HUES6 (cell line): ENCODE results near the gene SLC27A1.

ENCODE experiments used
- H3K27ac ChIP-seq: 2 replicates; pipeline ENCODE4 v1.7.0; 2013; ENCODE audit warnings: low read depth, mild to moderate bottlenecking, low read length, inconsistent platforms
- H3K27me3 ChIP-seq: 2 replicates; pipeline ENCODE4 v1.6.1; 2013; ENCODE audit warnings: low read length; ENCODE audit not compliant: control insufficient read depth, insufficient read depth
- H3K36me3 ChIP-seq: 2 replicates; pipeline ENCODE4 v1.6.1; 2013; ENCODE audit warnings: low read length; ENCODE audit not compliant: control insufficient read depth, insufficient read depth
- H3K4me1 ChIP-seq: 2 replicates; pipeline ENCODE4 v1.6.1; 2013; ENCODE audit warnings: low read length; ENCODE audit not compliant: control insufficient read depth, insufficient read depth
- H3K4me3 ChIP-seq: 2 replicates; pipeline ENCODE4 v1.5.1; 2013; ENCODE audit warnings: low read depth, low read length
- H3K9ac ChIP-seq: one replicate; pipeline ENCODE4 v1.6.1; 2013; ENCODE audit warnings: mild to moderate bottlenecking, low read length
- H3K9me3 ChIP-seq: 2 replicates; pipeline ENCODE4 v1.6.1; 2013; ENCODE audit warnings: low read depth, low read length; ENCODE audit not compliant: control insufficient read depth, insufficient read depth

The SLC27A1 gene

DNA sequence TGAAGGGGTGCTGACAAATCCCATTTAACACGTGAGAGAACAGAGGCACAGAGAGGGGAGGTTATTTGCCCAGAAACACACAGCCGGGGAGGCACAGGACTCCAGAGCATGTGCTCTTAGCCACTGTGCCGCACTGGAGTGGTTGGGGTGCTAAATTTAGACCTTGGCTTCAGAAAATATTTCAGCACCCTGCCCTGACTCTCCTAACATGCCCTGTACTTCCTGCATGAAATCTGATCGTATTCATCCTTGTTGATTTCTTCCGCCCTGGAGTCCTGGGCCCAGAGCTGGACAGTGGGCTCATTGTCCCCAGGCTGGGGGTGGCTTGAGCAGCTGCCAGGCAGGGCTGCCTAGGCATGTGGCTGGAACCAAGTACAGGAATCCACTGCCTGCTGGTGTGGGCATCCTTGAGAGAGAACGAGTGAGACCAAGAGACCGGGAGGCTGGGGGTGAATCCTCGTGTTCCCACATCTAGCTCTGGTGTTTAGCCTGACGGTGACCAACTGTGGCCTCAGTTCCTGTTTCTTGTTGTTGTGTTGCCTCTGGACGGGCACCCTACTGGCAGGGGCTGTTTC is 5.3 kb downstream of the SLC27A1 start:
- H3K4me3 ChIP-seq, result no peak overlapping the region
- H3K27ac ChIP-seq, result no peak overlapping the region
- H3K27me3 ChIP-seq, result peaks cover 12% of the 10 kb centered on the region
- no peaks in the 10 kb centered on the region for H3K36me3 ChIP-seq
- H3K9ac ChIP-seq, result no peak overlapping the region
- peaks cover 7% of the 10 kb centered on the region; the same call in 1 of the 2 replicates for H3K4me1 ChIP-seq
- H3K9me3 ChIP-seq, result no peaks in the 10 kb centered on the region

GRCh38 chr19:17479325-17479791 is 9.0 kb downstream of the SLC27A1 start:
- Histone ChIP-seq H3K27ac (no peak overlapping the region), H3K4me3 (no peak overlapping the region), H3K36me3 (no peaks in the 10 kb centered on the region), H3K4me1 (peaks cover 7% of the 10 kb centered on the region; the same call in 1 of the 2 replicates), H3K9ac (no peak overlapping the region), H3K27me3 (no peaks in the 10 kb centered on the region), H3K9me3 (no peaks in the 10 kb centered on the region)

- H3K4me1 ChIP-seq, result peaks cover 7% of the 10 kb centered on the region; the same call in 1 of the 2 replicates
- no peaks in the 10 kb centered on the region for H3K36me3 ChIP-seq
- H3K9ac ChIP-seq, result no peak overlapping the region
- H3K27me3 ChIP-seq, result no peaks in the 10 kb centered on the region
- no peak overlapping the region for H3K27ac ChIP-seq
- H3K4me3 ChIP-seq, result no peak overlapping the region
- H3K9me3 ChIP-seq, result no peaks in the 10 kb centered on the region
These were observed 11.7 kb downstream of the SLC27A1 start for GRCh38 chr19:17481986-17482385.

DNA sequence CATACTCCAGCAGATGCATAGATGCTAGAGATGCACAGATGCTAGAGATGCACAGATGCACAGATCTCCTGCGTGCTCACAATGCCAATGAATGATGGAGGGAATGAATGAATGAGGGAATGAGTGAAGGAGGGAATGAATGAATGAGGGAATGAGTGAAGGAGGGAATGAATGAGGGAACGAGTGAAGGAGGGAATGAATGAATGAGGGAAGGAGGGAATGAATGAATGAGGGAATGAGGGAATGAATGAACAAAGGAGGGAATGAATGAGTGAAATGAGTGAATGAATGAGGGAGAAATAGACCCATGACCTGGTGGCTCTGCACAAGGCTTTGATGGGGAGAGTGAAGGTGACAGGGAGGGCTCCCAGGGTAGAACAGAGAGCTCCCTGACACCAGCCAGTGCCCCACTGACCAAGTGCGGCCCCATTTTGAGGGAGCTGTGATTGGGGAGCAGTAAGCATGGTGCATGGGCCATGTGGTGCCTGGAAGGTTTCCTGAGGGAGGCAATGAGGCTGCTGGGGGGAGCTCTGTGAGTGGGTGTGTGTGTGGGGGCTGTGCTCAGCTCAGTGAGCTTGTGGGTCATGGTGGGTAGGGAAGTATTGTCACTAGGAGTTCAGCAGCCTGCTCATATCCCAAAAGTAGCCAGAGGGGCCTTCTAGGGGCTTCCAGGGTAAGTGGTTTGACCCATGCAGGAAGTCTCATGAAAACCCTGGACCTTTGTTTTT is 12.7 kb downstream of the SLC27A1 start:
- Histone ChIP-seq H3K9ac (no peak overlapping the region), H3K36me3 (no peaks in the 10 kb centered on the region), H3K27ac (no peak overlapping the region), H3K9me3 (no peaks in the 10 kb centered on the region), H3K4me3 (no peak overlapping the region), H3K27me3 (no peaks in the 10 kb centered on the region), H3K4me1 (peaks cover 11% of the 10 kb centered on the region; the same call in 1 of the 2 replicates)

GRCh38 chr19:17483605-17484002 is 13.3 kb downstream of the SLC27A1 start:
- no peaks in the 10 kb centered on the region for H3K9me3 ChIP-seq
- no peak overlapping the region for H3K27ac ChIP-seq
- H3K4me1 ChIP-seq, result peaks cover 16% of the 10 kb centered on the region
- H3K27me3 ChIP-seq, result no peaks in the 10 kb centered on the region
- H3K9ac ChIP-seq, result no peak overlapping the region
- no peak overlapping the region for H3K4me3 ChIP-seq
- no peaks in the 10 kb centered on the region for H3K36me3 ChIP-seq

GRCh38 chr19:17484520-17485185 is 14.3 kb downstream of the SLC27A1 start:
- Histone ChIP-seq H3K4me3 (no peak overlapping the region), H3K27me3 (no peaks in the 10 kb centered on the region), H3K4me1 (peaks cover 23% of the 10 kb centered on the region), H3K36me3 (no peaks in the 10 kb centered on the region), H3K9ac (no peak overlapping the region), H3K9me3 (no peaks in the 10 kb centered on the region), H3K27ac (no peak overlapping the region)

DNA sequence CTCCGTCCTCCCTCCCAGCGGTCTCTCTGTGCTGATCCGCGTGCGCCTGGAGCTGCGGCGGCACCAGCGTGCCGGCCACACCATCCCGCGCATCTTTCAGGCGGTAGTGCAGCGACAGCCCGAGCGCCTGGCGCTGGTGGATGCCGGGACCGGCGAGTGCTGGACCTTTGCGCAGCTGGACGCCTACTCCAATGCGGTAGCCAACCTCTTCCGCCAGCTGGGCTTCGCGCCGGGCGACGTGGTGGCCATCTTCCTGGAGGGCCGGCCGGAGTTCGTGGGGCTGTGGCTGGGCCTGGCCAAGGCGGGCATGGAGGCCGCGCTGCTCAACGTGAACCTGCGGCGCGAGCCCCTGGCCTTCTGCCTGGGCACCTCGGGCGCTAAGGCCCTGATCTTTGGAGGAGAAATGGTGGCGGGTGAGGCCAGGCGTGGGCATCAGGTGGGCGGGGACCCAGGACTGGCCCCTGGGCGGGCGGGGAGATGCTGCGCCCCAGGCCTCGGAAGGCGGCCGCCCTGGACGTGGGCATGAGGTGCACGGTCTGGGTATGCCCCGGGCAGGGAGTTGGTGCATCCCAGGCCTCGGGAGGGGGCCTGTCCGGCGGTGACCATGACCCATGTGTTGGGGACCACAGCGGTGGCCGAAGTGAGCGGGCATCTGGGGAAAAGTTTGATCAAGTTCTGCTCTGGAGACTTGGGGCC is 16.4 kb downstream of the SLC27A1 start:
- H3K4me1 ChIP-seq, result peaks cover 20% of the 10 kb centered on the region
- H3K9ac ChIP-seq, result no peak overlapping the region
- no peaks in the 10 kb centered on the region for H3K27me3 ChIP-seq
- H3K9me3 ChIP-seq, result no peaks in the 10 kb centered on the region
- no peak overlapping the region for H3K4me3 ChIP-seq
- no peaks in the 10 kb centered on the region for H3K36me3 ChIP-seq
- no peak overlapping the region for H3K27ac ChIP-seq

GRCh38 chr19:17487284-17488121 is 17.2 kb downstream of the SLC27A1 start:
- Histone ChIP-seq H3K4me3 (no peak overlapping the region), H3K9me3 (no peaks in the 10 kb centered on the region), H3K27ac (no peak overlapping the region), H3K27me3 (no peaks in the 10 kb centered on the region), H3K4me1 (peaks cover 17% of the 10 kb centered on the region), H3K9ac (no peak overlapping the region), H3K36me3 (no peaks in the 10 kb centered on the region)

DNA sequence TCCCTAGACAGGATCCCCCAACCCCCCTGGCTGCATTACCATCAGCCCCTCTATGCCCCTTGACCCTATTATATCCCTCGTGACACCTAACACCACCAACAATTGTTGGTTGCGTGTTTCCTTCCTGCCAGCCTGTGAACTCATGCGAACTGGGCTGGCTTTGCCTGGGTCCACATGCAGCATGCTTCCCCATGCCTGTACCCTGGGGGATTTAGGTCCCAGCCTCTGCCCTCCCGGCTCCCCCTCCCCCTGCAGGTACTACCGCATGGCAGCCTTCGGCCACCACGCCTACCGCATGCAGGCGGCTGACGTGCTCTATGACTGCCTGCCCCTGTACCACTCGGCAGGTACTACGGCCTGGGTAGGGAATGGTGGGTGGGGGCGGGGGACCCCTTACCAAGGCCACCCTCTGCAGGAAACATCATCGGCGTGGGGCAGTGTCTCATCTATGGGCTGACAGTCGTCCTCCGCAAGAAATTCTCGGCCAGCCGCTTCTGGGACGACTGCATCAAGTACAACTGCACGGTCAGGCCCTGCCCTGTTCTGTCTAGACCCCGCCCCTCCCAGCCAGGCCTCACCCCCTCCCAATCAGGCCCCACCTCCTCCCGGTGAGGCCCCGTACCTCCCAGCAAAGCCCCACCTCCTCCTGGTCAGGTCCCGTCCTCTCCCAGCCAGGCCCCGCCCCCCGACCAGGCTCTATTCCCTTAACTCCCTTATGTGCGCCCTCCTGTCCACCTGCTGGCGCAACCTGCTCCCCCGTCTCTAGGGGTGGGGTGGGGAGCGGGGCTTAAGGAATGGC is 18.5 kb downstream of the SLC27A1 start:
- peaks cover 17% of the 10 kb centered on the region for H3K4me1 ChIP-seq
- no peaks in the 10 kb centered on the region for H3K27me3 ChIP-seq
- H3K36me3 ChIP-seq, result no peaks in the 10 kb centered on the region
- H3K27ac ChIP-seq, result no peak overlapping the region
- peak overlapping the region; percentile 71 for H3K4me3 ChIP-seq
- H3K9ac ChIP-seq, result no peak overlapping the region
- no peaks in the 10 kb centered on the region for H3K9me3 ChIP-seq
